ENCODE results near the gene LURAP1L. TPM values are rescaled to one million over a fixed set of nuclear protein-coding genes. Genes with fewer than 3 reads are reported as not detected.

LURAP1L gene
- total and polyA plus RNA-seq, 2 experiments from 2014 or later: 0.86 to 1.5 TPM

GRCh38 chr9:12801187-12801586 is 26.4 kb downstream of the LURAP1L start:
- no peaks in the 10 kb centered on the region for H3K9me3 ChIP-seq (ENCODE audit: low read depth)
- no peaks in the 10 kb centered on the region for H3K4me1 ChIP-seq (ENCODE audit: low read depth)
- H3K4me3 ChIP-seq: no peak overlapping the region
- TF ChIP-seq CTCF (IDR thresholded peaks at IDR 0.05; ENCODE audit: low read depth, low read length): no peak
- no peaks in the 10 kb centered on the region for H3K27me3 ChIP-seq
- no peak for DNase-seq (ENCODE audit: low read depth in 1 of 2, low spot score in 1 of 2)
- H3K36me3 ChIP-seq: no peaks in the 10 kb centered on the region
- H3K27ac ChIP-seq: no peak overlapping the region

GRCh38 chr9:12801663-12802062 is 26.8 kb downstream of the LURAP1L start:
- no peak overlapping the region for H3K4me3 ChIP-seq
- no peak for DNase-seq (ENCODE audit: low read depth in 1 of 2, low spot score in 1 of 2)
- no peaks in the 10 kb centered on the region for H3K27me3 ChIP-seq
- no peak overlapping the region for H3K27ac ChIP-seq
- H3K4me1 ChIP-seq (ENCODE audit: low read depth): no peaks in the 10 kb centered on the region
- no peak for TF ChIP-seq CTCF (IDR thresholded peaks at IDR 0.05; ENCODE audit: low read depth, low read length)
- no peaks in the 10 kb centered on the region for H3K9me3 ChIP-seq (ENCODE audit: low read depth)
- no peaks in the 10 kb centered on the region for H3K36me3 ChIP-seq

GRCh38 chr9:12802093-12802492 is 27.3 kb downstream of the LURAP1L start:
- Histone ChIP-seq H3K27me3 (no peaks in the 10 kb centered on the region), H3K36me3 (no peaks in the 10 kb centered on the region), H3K9me3 (ENCODE audit: low read depth) (no peaks in the 10 kb centered on the region), H3K4me1 (ENCODE audit: low read depth) (no peaks in the 10 kb centered on the region), H3K4me3 (no peak overlapping the region), H3K27ac (no peak overlapping the region)
- no peak for DNase-seq (ENCODE audit: low read depth in 1 of 2, low spot score in 1 of 2)
- TF ChIP-seq CTCF (IDR thresholded peaks at IDR 0.05; ENCODE audit: low read depth, low read length): no peak

GRCh38 chr9:12808569-12808968 is 33.7 kb downstream of the LURAP1L start:
- H3K36me3 ChIP-seq: no peaks in the 10 kb centered on the region

GRCh38 chr9:12809720-12810119 is 34.9 kb downstream of the LURAP1L start:
- Histone ChIP-seq H3K36me3 (no peaks in the 10 kb centered on the region), H3K9me3 (ENCODE audit: low read depth) (no peaks in the 10 kb centered on the region), H3K27ac (no peak overlapping the region), H3K4me1 (ENCODE audit: low read depth) (no peaks in the 10 kb centered on the region), H3K27me3 (no peaks in the 10 kb centered on the region), H3K4me3 (no peak overlapping the region)
- TF ChIP-seq CTCF (IDR thresholded peaks at IDR 0.05; ENCODE audit: low read depth, low read length): no peak
- DNase-seq (ENCODE audit: low read depth in 1 of 2, low spot score in 1 of 2): no peak

More at GRCh38 chr9:12808569-12808968, 33.7 kb downstream of the LURAP1L start:
- TF ChIP-seq CTCF (IDR thresholded peaks at IDR 0.05; ENCODE audit: low read depth, low read length): no peak
- no peaks in the 10 kb centered on the region for H3K4me1 ChIP-seq (ENCODE audit: low read depth)
- no peak overlapping the region for H3K4me3 ChIP-seq
- H3K9me3 ChIP-seq (ENCODE audit: low read depth): no peaks in the 10 kb centered on the region
- no peak for DNase-seq (ENCODE audit: low read depth in 1 of 2, low spot score in 1 of 2)
- H3K27me3 ChIP-seq: no peaks in the 10 kb centered on the region
- H3K27ac ChIP-seq: no peak overlapping the region

GRCh38 chr9:12811935-12812334 is 37.1 kb downstream of the LURAP1L start:
- H3K9me3 ChIP-seq (ENCODE audit: low read depth): no peaks in the 10 kb centered on the region
- H3K4me3 ChIP-seq: no peak overlapping the region
- DNase-seq (ENCODE audit: low read depth in 1 of 2, low spot score in 1 of 2): no peak
- no peaks in the 10 kb centered on the region for H3K36me3 ChIP-seq
- no peaks in the 10 kb centered on the region for H3K4me1 ChIP-seq (ENCODE audit: low read depth)
- H3K27me3 ChIP-seq: no peaks in the 10 kb centered on the region
- TF ChIP-seq CTCF (IDR thresholded peaks at IDR 0.05; ENCODE audit: low read depth, low read length): no peak
- H3K27ac ChIP-seq: no peak overlapping the region
